Hypothalamus (tissue), 51 donors: ENCODE results near the gene JAK3.
"Not testable (repeated sequence)": the region's sequence is repeated elsewhere in the genome, so short reads cannot be mapped to it uniquely, and the experiment has no call there.

ENCODE experiments used
- DNase-seq, 51 donors: peaks; one replicate each; lab custom pipeline; 2025; lab: John Stamatoyannopoulos, UW

JAK3 gene

DNA sequence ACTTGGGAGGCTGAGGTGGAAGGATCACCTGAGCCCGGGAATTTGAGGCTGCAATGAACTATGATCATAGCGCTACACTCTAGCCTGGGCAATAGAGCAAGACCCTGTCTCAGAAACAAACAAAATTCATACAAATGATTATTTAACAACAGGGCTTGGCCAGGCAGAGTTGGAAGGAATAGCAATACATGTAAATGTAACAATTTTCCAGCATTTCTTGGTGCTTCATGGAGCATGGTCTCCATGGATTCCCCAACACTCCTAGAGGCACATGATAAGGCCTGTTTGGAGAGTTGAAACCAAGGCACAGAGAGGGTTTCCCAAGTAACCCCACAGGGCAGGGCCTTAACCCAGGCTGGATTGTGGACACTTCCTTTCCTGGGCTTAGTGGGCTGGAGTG is 36.7 kb downstream of the JAK3 start:
- no peak for DNase-seq

DNA sequence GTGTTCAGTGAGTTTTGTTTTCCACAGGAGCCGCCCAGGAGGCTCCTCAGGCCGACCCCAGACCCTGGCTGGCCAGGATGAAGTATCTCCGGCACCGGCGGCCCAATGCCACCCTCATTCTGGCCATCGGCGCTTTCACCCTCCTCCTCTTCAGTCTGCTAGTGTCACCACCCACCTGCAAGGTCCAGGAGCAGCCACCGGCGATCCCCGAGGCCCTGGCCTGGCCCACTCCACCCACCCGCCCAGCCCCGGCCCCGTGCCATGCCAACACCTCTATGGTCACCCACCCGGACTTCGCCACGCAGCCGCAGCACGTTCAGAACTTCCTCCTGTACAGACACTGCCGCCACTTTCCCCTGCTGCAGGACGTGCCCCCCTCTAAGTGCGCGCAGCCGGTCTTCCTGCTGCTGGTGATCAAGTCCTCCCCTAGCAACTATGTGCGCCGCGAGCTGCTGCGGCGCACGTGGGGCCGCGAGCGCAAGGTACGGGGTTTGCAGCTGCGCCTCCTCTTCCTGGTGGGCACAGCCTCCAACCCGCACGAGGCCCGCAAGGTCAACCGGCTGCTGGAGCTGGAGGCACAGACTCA is 40.0 kb downstream of the JAK3 start:
- no peak for DNase-seq

DNA sequence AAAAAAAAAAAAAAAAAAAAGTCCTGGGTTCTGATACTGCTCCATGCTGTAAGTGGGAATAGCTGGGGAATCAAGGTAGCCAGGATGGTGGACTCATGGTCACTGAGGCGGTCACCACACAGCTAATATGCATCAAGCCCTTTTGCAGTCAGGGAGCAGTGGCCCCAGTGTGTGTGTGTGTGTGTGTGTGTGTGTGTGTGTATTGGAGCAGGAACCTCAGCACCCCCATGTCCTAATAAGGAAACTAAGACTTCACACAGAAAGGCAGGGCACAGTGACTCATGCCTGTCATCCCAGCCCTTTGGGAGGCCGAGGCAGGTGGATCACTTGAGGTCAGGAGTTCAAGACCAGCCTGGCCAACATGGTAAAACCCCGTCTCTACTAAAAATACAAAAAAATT is 40.8 kb downstream of the JAK3 start:
- DNase-seq = no peak

DNA sequence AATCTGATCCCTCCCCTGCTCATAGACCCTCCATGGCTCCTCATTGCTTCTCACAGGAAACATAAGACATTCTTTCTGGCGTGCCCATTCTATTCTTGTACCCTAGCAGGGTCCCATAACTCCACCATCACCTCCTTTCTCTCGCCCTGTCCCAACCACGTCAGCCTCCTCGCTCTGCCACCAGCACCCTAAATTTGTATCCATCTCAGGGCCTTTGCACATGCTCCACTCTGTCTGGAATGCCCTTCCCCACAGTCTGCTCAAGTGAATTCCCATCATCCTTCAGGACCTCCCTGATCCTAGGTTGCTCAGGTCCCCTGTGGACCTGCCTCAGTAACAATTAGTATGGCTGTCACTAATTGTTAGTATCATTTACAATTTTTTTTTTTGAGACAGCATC is 42.4 kb downstream of the JAK3 start:
- DNase-seq = no peak

DNA sequence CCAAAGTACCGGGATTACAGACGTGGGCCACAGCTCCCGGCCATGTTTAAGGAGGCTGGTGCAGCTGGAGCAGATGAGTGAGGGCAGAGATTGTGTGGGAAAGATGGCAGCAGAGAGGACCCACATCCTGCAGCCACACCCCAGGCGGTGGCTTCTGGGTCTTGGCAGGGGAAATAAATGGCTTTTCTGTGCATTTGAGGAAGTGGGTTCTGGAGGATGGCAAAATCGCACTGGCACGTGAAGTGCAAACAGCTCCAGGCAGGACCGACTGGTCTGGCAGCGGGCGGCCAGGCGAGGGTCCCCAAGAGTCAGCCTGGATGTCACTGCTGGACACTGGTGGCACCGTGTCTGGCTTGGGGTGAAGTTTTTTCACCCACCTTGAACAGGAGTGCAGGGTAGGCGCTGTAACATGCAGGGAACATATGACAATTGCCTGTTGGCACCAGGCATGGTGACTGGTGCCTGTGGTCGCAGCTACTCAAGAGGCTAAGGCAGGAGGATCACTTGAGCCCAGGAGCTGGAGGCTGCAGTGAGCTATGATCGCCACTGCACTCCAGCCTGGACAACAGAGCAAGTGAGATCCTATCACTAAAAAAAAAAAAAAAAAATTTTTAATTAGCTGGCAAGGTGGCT is 44.4 kb downstream of the JAK3 start:
- DNase-seq = peak in 1 of 51 donors; percentile 0

DNA sequence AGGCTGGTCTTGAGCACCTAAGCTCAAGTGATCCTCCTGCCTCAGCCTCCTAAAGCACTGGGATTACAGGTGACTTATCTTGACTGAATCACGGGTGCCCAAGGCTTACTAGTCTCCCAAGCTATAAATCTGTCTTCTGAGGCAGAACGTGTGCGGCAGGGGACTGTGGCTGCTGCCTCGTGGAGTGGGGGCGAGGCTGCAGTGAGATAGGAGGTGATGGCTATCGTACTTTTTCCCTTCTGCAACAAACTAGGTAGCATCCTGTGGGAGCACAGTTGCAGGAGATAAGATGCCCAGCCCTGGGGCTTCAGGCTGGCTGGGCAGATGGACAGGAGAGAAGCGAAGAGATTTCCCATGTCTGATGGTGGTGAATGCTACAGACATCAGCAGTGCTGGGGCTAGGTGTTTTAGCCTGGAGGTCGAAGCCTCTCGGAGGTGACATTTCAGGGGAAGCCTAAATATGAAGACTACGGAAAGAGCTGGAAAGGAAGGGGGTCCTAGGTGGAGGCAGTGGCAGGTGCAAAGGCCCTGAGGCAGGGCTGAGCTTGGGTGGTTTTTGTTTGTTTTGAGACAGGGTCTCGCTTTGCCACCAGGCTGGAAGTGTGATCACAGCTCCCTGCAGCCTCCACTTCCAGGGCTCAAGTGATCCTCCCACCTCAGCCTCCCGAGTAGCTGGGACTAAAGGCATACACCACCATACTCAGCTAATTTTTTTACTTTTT is 45.5 kb downstream of the JAK3 start:
- no peak for DNase-seq

DNA sequence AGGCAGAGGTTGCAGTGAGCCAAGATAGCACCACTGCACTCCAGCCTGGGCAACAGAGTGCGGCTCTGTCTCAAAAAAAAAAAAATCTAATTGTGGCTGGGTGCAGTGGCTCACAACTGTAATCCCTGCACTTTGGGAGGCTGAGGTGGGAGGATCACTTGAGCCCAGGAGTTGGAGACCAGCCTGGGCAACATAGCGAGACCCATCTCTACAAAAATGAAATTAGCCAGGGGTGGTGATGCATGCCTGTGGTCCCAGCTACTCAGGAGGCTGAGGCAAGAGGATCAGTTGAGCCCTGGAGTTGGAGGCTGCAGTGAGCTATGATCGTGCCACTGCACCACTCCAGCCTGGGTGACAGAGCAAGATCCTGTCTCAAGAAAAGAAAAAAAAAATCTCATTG is 49.2 kb downstream of the JAK3 start:
- DNase-seq = not testable (repeated sequence)

DNA sequence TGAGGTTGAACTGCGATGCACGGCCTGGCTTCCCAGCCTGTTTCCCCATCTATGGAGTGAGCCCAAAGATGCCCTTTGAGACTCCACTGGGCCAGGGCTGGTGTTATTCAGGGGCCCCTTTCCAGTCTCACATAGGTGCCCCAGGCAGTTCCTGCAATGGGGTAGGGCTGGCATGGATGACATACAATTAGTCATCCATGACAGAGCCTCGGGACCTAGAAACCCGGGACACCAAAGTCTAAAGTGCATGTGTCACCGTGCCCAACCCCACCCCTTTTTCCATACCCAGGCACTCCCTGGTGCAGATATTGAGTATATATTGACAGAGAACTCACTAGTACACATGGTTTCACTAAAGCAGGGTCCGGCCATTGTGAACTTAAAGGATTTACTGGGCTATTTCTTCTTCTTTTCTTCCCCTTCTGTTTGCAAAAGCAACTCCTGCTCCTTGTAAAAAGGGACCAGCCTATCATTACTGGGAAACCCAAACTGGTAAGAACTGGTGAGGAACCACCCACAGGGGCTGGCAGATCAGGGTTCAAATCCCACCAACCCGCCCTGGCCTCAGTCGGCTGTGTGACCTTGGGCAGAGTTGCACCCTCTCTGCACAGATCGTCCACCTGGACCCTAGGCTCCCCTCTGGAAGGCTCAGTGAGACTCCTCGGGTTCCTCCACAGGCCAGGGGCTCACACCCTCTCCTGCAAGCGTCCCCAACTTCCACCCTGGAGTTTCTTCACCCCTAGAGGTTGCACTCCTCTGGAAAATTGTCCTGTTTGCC is 50.2 kb downstream of the JAK3 start:
- DNase-seq = no peak

DNA sequence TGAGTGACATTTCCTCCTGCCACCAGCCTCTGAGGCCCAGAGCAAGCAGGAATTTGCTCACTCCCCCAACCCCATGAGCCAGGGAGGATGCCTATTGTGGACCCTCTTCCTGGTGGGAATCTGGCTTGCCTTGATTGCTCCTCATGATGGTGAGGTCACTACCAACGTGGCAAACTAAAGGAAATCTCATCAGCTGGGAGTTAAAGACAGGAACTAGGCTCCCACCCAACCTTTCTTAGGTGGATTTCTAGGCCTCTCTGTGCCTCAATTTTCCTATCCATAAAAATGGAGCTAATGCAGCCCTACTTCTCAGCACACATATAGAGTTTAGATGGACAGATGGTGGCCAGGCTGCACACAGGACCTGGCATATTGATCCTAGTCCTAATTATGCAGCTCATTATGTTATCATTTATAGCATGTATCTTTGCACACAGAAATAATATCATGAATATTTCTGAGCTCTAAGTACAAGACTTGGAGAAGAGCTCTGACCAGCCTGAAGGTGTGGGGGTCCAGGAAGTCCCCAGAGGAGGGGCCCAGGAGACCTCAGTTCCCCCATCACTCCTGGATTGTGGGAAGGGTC is 50.9 kb downstream of the JAK3 start:
- DNase-seq = no peak

DNA sequence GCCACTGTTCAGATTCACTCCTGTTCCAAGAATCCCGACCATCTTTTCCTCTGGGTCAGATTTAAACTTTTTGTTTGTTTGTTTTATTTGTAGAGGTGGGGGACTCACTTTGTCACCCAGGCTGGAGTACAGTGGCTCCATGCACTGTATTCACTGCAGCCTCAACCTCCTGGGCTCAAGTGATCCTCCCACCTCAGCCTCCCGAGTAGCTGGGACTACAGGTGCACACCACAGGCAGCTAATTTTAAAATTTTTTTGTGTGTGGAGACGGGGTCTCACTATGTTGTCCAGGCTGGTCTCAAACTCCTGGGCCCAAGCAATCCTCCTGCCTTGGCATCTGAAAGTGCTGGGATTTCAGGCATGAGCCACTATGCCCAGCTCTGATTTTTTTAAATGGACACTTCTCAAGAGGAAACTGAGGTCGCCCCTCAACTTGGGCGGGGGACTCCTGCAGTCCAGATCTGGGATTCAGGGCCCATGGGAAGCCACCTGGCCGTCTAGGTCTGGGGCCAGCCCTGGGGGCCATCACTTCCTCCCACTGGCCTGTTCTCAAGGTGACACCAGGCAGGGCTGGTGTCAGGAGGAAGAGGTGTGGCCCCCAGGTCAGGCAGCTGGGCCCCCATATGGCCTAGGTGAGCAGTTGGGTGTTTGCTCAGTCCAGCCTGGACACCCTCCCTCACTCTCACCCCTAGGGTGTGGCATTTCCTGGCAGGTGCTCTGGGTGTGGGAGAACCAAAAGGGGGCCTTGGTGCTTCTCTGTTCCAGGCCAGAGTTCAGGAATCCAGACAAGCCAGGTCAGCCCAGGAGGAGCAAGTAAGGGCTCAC is 51.6 kb downstream of the JAK3 start:
- DNase-seq = no peak

DNA sequence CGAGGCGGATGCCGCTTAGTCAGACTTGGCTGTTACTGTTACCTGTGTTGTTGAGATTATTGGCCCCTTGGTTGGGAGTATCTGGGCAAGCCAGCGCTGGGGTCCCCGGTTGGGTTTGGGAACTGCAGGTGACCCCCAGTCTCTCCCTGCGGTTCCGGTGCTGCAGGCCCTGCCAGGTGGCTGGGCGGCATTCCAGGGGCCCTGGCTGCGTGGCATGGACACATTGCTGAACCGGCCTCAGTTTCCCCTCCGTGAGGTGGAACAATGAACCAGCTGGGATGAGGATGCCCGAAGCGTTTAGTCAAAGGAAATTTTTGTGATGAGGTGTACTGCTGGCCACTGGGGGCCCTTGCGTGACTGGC is 52.3 kb downstream of the JAK3 start:
- DNase-seq = no peak

DNA sequence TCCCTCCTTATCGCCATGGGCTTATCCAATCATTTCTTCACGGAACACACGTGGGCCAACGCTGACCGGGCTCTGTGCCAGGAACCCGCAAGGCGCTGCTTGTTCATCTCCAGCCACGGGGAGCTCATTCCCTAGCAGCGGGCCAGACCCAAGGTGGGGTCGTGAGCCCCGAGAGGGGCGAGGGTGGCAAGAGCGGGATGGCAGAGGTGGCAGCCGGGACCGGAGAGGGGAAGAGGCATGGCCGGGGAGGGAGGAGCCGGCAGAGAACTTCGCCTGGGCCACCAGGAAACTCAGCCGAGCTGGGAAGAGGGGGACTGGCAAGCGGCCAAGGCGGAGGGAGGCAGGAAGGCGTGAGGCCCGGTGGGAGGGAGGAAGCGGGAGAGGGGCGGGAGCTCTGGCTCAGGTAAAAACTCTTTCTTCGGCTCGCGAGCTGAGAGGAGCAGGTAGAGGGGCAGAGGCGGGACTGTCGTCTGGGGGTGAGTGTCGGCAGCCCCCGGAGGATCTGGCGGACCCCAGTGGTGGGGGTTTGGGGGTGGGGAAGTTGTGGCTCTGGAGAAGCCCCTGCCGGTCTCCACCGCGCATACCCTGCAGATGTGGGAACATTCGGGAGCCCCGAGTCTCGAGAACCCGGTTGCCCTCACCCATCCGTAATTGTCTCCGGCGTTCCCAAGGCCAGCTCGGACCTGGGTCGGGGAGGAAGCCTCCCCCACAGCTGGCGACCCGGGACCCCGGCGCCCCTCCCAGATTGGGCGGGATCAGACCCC is 52.9 kb downstream of the JAK3 start, which contains the start of gene B3GNT3:
Gene B3GNT3, plus strand, starts transcription at position 408 of the 764 bp plus-strand sequence. CDS start 12,670 bp downstream, outside the sequence.
- no peak for DNase-seq

DNA sequence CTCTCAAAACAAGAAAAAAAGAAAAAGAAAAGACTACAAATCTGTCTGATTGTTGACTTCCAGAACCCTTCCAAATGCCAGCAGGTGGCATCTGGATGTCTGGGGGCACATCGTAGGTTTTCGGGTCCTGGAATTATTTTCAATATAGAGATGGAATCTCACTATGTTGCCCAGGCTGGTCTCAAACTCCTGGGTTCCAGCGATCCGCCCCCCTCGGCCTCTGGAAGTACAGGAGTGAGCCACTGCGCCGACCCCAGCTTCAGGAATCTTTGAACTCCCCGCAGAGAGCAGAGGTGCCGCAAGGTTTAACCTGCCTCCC is 53.4 kb downstream of the JAK3 start:
- DNase-seq = no peak

DNA sequence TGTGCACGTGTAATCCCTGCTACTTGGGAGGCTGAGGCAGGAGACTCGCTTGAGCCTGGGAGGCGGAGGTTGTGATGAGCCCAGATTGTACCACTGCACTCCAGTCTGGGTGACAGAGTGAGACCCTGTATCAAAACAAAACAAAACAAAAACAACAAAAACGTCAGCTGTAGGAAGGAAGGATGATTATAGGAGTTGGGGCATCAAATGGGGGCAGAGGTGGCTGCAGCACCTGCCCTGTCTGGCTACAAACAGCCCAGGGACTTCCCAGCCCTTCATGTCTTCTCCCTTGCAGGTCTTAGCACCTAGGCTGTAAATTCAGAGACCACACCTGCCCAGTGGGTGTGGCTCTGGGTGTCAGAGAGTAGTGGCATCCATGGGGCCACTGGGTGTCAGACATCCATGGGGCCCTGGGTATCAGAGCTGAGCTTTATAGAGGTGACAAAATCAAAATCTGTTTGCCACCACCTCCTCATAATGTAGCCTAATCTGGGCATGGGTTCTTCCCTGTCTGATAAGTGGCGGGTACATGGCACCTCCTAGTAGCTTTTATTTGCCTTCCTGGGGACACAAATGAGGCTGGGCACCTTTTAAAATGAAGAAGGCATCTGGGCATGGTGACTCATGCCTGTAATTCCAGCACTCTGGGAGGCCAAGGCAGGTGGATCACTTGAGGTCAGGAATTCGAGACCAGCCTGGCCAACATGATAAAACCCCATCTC is 57.6 kb downstream of the JAK3 start:
- no peak for DNase-seq

DNA sequence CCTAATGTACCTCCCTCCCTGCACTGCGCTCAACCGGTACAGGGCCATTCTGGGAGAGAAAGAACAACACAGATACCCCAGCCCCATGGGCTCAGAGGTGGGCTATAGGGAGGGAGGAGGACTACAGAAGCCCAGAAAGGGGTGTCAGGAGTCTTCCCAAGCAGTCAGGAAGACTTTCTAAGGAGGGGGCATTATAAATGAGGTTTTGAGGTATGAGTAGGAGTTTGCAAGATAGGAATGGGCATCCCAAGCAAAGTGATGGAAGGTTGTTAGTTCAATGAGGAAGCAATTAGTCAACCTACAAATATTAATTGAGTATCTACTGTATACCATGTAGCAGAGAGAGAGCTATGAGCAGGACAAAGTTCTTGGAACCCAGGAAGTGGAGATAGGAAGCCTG is 59.1 kb downstream of the JAK3 start:
- DNase-seq = no peak

DNA sequence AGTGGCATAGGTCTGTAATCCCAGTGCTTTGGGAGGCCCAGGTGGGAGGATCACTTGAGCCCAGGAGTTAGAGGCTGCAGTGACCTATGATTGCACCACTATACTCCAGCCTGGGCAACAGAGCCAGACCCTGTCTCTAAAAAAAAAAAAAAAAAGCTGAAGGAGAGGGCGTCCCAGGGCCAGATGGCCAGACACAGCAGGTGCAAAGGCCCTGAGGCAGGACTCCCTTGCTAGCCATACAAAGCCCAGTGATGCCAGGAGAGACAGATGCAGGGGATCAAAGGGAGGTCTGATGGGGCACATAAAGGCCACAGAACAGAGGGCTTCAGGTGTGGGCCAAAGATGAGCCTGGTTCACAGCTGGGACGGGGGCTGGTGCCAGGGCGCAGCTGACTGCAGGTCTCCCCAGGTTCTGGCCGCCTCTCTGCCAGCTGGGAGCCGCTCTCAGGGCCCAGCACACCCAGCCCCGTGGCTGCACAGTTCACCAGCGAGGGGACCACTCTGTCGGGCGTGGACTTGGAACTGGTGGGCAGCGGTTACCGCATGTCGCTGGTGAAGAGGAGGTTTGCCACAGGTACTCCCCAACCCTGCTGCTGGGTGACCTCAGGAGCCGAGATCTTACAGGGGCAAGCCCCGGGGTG is 60.4 kb downstream of the JAK3 start:
- no peak for DNase-seq

DNA sequence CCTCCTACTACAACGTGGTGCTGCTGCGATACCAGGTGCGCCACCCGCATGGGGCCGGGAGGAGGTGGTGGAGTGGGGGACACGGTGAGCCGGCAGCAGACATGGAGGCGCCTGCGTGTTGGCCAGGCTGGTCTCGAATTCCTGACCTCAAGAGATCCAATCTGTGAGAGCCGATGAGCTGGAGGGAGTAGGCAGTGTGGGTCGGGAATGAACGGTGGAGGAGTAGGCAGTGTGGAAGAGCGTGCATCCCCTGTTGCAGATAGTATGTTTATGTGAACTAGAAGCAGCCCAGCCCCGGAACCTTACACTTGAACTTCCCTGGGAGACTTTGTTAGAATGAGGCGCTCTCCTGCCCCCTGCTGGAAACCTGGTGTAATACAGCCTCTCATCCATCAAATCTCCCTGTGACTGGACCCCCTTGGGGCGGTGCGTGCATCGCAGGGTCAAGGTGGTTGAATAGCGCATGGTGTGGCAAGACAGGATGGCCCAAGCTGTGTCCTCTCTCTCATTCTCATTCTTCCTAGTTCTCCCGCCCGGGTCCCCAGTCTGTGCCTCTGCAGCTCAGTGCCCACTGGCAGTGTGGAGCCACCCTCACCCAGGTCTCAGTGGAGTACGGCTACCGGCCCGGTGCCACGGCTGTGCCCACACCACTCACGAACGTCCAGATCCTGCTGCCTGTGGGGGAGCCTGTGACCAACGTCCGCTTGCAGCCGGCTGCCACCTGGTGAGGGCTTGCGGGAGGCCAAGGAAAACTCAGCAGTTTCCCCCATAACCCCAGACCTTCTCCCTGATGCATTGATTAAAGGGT is 63.4 kb downstream of the JAK3 start:
- DNase-seq = peak in 38 of 51 donors; percentile 3 to 78 (median 30)
